GM12878 (cell line): ENCODE data around the gene FAM186B. TPM values are rescaled to one million over a fixed set of nuclear protein-coding genes. Genes with fewer than 3 reads are reported as not detected.

Experiments
- CHD2 ChIP-seq: IDR thresholded peaks from 2 replicates; pipeline ENCODE4 v1.6.1; 2011; ENCODE audit warnings: low read depth, low read length, improper control_type of control experiment, borderline replicate concordance
- ESRRA ChIP-seq: IDR thresholded peaks from 2 replicates; pipeline ENCODE4 v1.6.1; 2012; ENCODE audit warnings: mild to moderate bottlenecking, low read length, improper control_type of control experiment
- JUNB ChIP-seq: IDR thresholded peaks from 2 replicates; pipeline ENCODE4 v1.6.1; 2016; ENCODE audit warnings: antibody characterized with exemption, mild to moderate bottlenecking
- MTA2 ChIP-seq: fragments of 450-650 bp; IDR thresholded peaks from 2 replicates; pipeline ENCODE4 v1.6.1; 2016; ENCODE audit warnings: low read depth, mild to moderate bottlenecking, moderate library complexity
- MYC ChIP-seq: IDR thresholded peaks from 2 replicates; pipeline ENCODE4 v1.6.1; 2011; ENCODE audit warnings: mild to moderate bottlenecking, low read length, moderate library complexity, inconsistent platforms; ENCODE audit not compliant: insufficient read depth, insufficient replicate concordance, insufficient read length, severe bottlenecking
- POLR2AphosphoS5 ChIP-seq: IDR thresholded peaks from 2 replicates; pipeline ENCODE4 v1.6.1; 2011; ENCODE audit warnings: mild to moderate bottlenecking, low read length, inconsistent platforms
- RB1 ChIP-seq: fragments of 450-650 bp; formaldehyde crosslinking; IDR thresholded peaks from 2 replicates; pipeline ENCODE4 v1.6.1; 2017; ENCODE audit warnings: mild to moderate bottlenecking, borderline replicate concordance
- RELA ChIP-seq: fragments of 450-650 bp; IDR thresholded peaks from 2 replicates; pipeline ENCODE4 v1.8.0; 2014; ENCODE audit warnings: borderline replicate concordance; ENCODE audit not compliant: partially characterized antibody
- ZNF24 ChIP-seq: fragments of 450-650 bp; IDR thresholded peaks from 2 replicates; pipeline ENCODE4 v1.6.1; 2017; ENCODE audit warnings: antibody characterized with exemption, mild to moderate bottlenecking
- polyA plus RNA-seq, 11 experiments: library from polyadenylated mRNA; depleted of rRNA in 4 of 11; unstranded in 6 of 11; stranded (reverse) in 5 of 11; fragments of >200 nt; fragmentation: Nextera tagmentation in 4 of 11; fragmentation: Illumina TruSeq in 1 of 11; extraction: Ambion mirVana in 4 of 11; extraction: Trizol in 1 of 11; gene quantifications; 1 replicate in 1 of 11; 2 replicates in 10 of 11; pipeline versions ENCODE4 v1.2.1 to v1.2.3, GENCODE V29; 2011 to 2016; ENCODE audit warnings: inconsistent platforms in 2 of 11, missing spikeins in 2 of 11, low read depth in 1 of 11
- total RNA-seq, 4 experiments: library from RNA; depleted of rRNA in 3 of 4; stranded (reverse); fragments of >200 nt in 3 of 4; fragmentation: Illumina TruSeq in 1 of 4; extraction: Trizol in 1 of 4; gene quantifications; 2 replicates each; pipeline versions ENCODE4 v1.2.1 to v1.2.3, GENCODE V29; 2013 to 2021
- TF ChIP-seq, protein P1 (sequence below): fragments of 450-650 bp; IDR thresholded peaks from 2 replicates; pipeline ENCODE4 v1.6.1; 2017; ENCODE audit warnings: mild to moderate bottlenecking, moderate library complexity

The FAM186B gene
- total and polyA plus RNA-seq, 10 of the 15 experiments (the other 5 are each of a cell fraction or from before 2014, with no cell fraction given): 0.13 to 0.79 (median 0.51) TPM

- TF ChIP-seq, protein P1, sequence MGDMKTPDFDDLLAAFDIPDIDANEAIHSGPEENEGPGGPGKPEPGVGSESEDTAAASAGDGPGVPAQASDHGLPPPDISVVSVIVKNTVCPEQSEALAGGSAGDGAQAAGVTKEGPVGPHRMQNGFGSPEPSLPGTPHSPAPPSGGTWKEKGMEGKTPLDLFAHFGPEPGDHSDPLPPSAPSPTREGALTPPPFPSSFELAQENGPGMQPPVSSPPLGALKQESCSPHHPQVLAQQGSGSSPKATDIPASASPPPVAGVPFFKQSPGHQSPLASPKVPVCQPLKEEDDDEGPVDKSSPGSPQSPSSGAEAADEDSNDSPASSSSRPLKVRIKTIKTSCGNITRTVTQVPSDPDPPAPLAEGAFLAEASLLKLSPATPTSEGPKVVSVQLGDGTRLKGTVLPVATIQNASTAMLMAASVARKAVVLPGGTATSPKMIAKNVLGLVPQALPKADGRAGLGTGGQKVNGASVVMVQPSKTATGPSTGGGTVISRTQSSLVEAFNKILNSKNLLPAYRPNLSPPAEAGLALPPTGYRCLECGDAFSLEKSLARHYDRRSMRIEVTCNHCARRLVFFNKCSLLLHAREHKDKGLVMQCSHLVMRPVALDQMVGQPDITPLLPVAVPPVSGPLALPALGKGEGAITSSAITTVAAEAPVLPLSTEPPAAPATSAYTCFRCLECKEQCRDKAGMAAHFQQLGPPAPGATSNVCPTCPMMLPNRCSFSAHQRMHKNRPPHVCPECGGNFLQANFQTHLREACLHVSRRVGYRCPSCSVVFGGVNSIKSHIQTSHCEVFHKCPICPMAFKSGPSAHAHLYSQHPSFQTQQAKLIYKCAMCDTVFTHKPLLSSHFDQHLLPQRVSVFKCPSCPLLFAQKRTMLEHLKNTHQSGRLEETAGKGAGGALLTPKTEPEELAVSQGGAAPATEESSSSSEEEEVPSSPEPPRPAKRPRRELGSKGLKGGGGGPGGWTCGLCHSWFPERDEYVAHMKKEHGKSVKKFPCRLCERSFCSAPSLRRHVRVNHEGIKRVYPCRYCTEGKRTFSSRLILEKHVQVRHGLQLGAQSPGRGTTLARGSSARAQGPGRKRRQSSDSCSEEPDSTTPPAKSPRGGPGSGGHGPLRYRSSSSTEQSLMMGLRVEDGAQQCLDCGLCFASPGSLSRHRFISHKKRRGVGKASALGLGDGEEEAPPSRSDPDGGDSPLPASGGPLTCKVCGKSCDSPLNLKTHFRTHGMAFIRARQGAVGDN: no peak
- TF ChIP-seq ESRRA (no peak), MYC (no peak), ZNF24 (no peak), CHD2 (no peak), RB1 (no peak), RELA (no peak), POLR2AphosphoS5 (no peak), JUNB (no peak), MTA2 (no peak)
These were observed 46.4 kb upstream of the FAM186B start (continued) for GRCh38 chr12:49651855-49652254.
